22Rv1 (cell line): Measurements from ENCODE around the gene FANCL.

Experiments
- ZFX ChIP-seq: fragments of 450-650 bp; IDR thresholded peaks from 2 replicates; pipeline ENCODE4 v1.6.1; 2017; ENCODE audit warnings: antibody characterized with exemption, borderline replicate concordance
- TF ChIP-seq, protein P1 (sequence below): fragments of 450-650 bp; IDR thresholded peaks from 2 replicates; pipeline ENCODE4 v1.5.1; 2017; ENCODE audit warnings: mild to moderate bottlenecking

DNA sequence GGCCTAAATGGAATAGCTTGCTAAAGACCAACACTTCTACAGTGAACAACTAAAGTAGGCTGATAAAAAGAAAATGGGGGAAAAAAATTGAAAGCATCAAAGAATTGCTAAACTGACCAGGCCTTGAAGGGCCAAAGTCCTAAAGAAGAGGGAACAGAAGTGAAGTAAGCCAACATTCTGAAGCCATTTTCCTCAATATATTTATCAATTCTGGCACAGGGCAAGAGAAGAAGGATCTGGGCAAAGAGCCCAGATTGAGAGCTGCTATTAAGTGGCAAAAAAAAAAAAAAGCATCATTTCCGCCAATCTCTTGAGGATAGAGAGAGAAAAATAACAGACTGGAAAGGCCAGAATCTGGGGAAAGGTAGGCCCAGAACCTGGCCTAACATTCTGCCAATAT, 25.7 kb downstream of the FANCL start:
- TF ChIP-seq, protein P1, sequence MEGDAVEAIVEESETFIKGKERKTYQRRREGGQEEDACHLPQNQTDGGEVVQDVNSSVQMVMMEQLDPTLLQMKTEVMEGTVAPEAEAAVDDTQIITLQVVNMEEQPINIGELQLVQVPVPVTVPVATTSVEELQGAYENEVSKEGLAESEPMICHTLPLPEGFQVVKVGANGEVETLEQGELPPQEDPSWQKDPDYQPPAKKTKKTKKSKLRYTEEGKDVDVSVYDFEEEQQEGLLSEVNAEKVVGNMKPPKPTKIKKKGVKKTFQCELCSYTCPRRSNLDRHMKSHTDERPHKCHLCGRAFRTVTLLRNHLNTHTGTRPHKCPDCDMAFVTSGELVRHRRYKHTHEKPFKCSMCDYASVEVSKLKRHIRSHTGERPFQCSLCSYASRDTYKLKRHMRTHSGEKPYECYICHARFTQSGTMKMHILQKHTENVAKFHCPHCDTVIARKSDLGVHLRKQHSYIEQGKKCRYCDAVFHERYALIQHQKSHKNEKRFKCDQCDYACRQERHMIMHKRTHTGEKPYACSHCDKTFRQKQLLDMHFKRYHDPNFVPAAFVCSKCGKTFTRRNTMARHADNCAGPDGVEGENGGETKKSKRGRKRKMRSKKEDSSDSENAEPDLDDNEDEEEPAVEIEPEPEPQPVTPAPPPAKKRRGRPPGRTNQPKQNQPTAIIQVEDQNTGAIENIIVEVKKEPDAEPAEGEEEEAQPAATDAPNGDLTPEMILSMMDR, result no peak
- no peak for TF ChIP-seq ZFX
